H9 (cell line): ENCODE measurements around the gene CMSS1. TPM values are rescaled to one million over a fixed set of nuclear protein-coding genes. Genes with fewer than 3 reads are reported as not detected.

ENCODE experiments used
- DNase-seq: peaks from one replicate; pipeline ENCODE4 v3.0.0-alpha.2; 2017
- H2AFZ ChIP-seq: one replicate; pipeline ENCODE4 v1.6.1; 2013; ENCODE audit warnings: mild to moderate bottlenecking, low read length, control low read depth, moderate library complexity
- H2AK5ac ChIP-seq: 2 replicates; pipeline ENCODE4 v1.6.1; 2013; ENCODE audit warnings: low read length, control low read depth, mixed read lengths; ENCODE audit not compliant: insufficient read length
- H2BK120ac ChIP-seq: one replicate; pipeline ENCODE4 v1.6.1; 2013; ENCODE audit warnings: low read depth, mild to moderate bottlenecking, low read length, control low read depth, inconsistent platforms; ENCODE audit not compliant: poor library complexity, severe bottlenecking
- H2BK12ac ChIP-seq: 2 replicates; pipeline ENCODE4 v1.6.1; 2013; ENCODE audit warnings: low read length, control low read depth, mixed read lengths, low read depth; ENCODE audit not compliant: insufficient read length
- H2BK15ac ChIP-seq: 2 replicates; pipeline ENCODE4 v1.6.1; 2013; ENCODE audit warnings: low read depth, low read length, control low read depth
- H2BK20ac ChIP-seq: one replicate; pipeline ENCODE4 v1.6.1; 2013; ENCODE audit warnings: low read depth, mild to moderate bottlenecking, low read length, control low read depth, inconsistent platforms; ENCODE audit not compliant: poor library complexity, severe bottlenecking
- H2BK5ac ChIP-seq: 2 replicates; pipeline ENCODE4 v1.6.1; 2013; ENCODE audit warnings: low read length, control low read depth, mixed read lengths; ENCODE audit not compliant: insufficient read length
- H3K14ac ChIP-seq: 2 replicates; pipeline ENCODE4 v1.6.1; 2013; ENCODE audit warnings: low read length, control low read depth; ENCODE audit not compliant: insufficient read depth
- H3K18ac ChIP-seq: 2 replicates; pipeline ENCODE4 v1.6.1; 2013; ENCODE audit warnings: low read depth, mild to moderate bottlenecking, mixed read lengths, low read length, control low read depth; ENCODE audit not compliant: insufficient read length
- H3K23ac ChIP-seq: 2 replicates; pipeline ENCODE4 v1.6.1; 2013; ENCODE audit warnings: low read length, control low read depth, mixed read lengths, low read depth; ENCODE audit not compliant: insufficient read length
- H3K23me2 ChIP-seq: 2 replicates; pipeline ENCODE4 v1.6.1; 2013; ENCODE audit warnings: low read depth, mild to moderate bottlenecking, mixed read lengths, low read length, control low read depth; ENCODE audit not compliant: insufficient read length, poor library complexity, severe bottlenecking
- H3K27ac ChIP-seq: 2 replicates; pipeline ENCODE4 v1.5.1; 2013; ENCODE audit warnings: low read length, control low read depth, mixed read lengths, low read depth; ENCODE audit not compliant: insufficient read length
- H3K27me3 ChIP-seq: 2 replicates; pipeline ENCODE4 v1.6.1; 2013; ENCODE audit warnings: low read length, control low read depth, inconsistent platforms; ENCODE audit not compliant: insufficient read depth
- H3K4ac ChIP-seq: 2 replicates; pipeline ENCODE4 v1.6.1; 2013; ENCODE audit warnings: low read depth, mild to moderate bottlenecking, control low read depth, inconsistent platforms, low read length, moderate library complexity
- H3K4me1 ChIP-seq: 2 replicates; pipeline ENCODE4 v1.6.1; 2013; ENCODE audit warnings: low read length, control low read depth, inconsistent platforms; ENCODE audit not compliant: insufficient read depth
- H3K4me2 ChIP-seq: 2 replicates; pipeline ENCODE4 v1.6.1; 2013; ENCODE audit warnings: low read length, control low read depth, mixed read lengths; ENCODE audit not compliant: insufficient read length, insufficient read depth
- H3K56ac ChIP-seq: 2 replicates; pipeline ENCODE4 v1.6.1; 2013; ENCODE audit warnings: low read depth, mild to moderate bottlenecking, mixed read lengths, low read length, control low read depth; ENCODE audit not compliant: insufficient read length
- H3K79me1 ChIP-seq: 2 replicates; pipeline ENCODE4 v1.6.1; 2013; ENCODE audit warnings: low read depth, mild to moderate bottlenecking, moderate library complexity, low read length, control low read depth, inconsistent platforms; ENCODE audit not compliant: insufficient read depth, poor library complexity, severe bottlenecking
- H3K79me2 ChIP-seq: 2 replicates; pipeline ENCODE4 v1.6.1; 2013; ENCODE audit warnings: low read length, control low read depth, inconsistent platforms; ENCODE audit not compliant: insufficient read depth
- H3K9ac ChIP-seq: 2 replicates; pipeline ENCODE4 v1.6.1; 2013; ENCODE audit warnings: low read length, control low read depth, mixed read lengths; ENCODE audit not compliant: insufficient read length; ENCODE audit errors: extremely low read depth
- H3K9me3 ChIP-seq: one replicate; pipeline ENCODE4 v1.6.1; 2013; ENCODE audit warnings: low read depth, low read length, inconsistent platforms; ENCODE audit not compliant: control insufficient read depth
- H3T11ph ChIP-seq: one replicate; pipeline ENCODE4 v1.6.1; 2013; ENCODE audit warnings: mild to moderate bottlenecking, low read length, control low read depth, inconsistent platforms
- H4K20me1 ChIP-seq: one replicate; pipeline ENCODE4 v1.6.1; 2013; ENCODE audit not compliant: control insufficient read depth, insufficient read length, insufficient read depth
- H4K5ac ChIP-seq: 2 replicates; pipeline ENCODE4 v1.6.1; 2013; ENCODE audit warnings: low read depth, mild to moderate bottlenecking, mixed read lengths, low read length, control low read depth; ENCODE audit not compliant: insufficient read length
- H4K8ac ChIP-seq: replicated peaks from 2 replicates; pipeline ENCODE4 v1.6.1; 2013; ENCODE audit warnings: low read length, control low read depth, mixed read lengths, low read depth; ENCODE audit not compliant: insufficient read length
- H4K91ac ChIP-seq: 2 replicates; pipeline ENCODE4 v1.6.1; 2013; ENCODE audit warnings: low read depth, mild to moderate bottlenecking, moderate library complexity, mixed read lengths, low read length, control low read depth; ENCODE audit not compliant: insufficient read length
- H3K27ac Mint-ChIP-seq, 3 experiments: 2 replicates in 2 of 3; 3 replicates in 1 of 3; pipeline ENCODE4 v1.8.0; 2020 to 2021; ENCODE audit warnings: mixed read lengths in 3 of 3, mild to moderate bottlenecking in 1 of 3, moderate library complexity in 1 of 3
- H3K27me3 Mint-ChIP-seq: 2 replicates; pipeline ENCODE4 v1.8.0; 2021; ENCODE audit warnings: low read depth, mild to moderate bottlenecking, moderate library complexity, mixed read lengths
- H3K36me3 Mint-ChIP-seq, 3 experiments: 2 replicates in 2 of 3; 3 replicates in 1 of 3; pipeline ENCODE4 v1.8.0; 2020 to 2021; ENCODE audit warnings: low read depth in 3 of 3, mixed read lengths in 3 of 3; ENCODE audit not compliant: insufficient read depth in 1 of 3
- H3K4me1 Mint-ChIP-seq, 2 experiments: 2 replicates each; pipeline ENCODE4 v1.8.0; 2020; ENCODE audit warnings: mixed read lengths in 2 of 2
- H3K4me3 Mint-ChIP-seq, 2 experiments: 2 replicates in 1 of 2; 3 replicates in 1 of 2; pipeline ENCODE4 v1.8.0; 2020 to 2021; ENCODE audit warnings: mild to moderate bottlenecking in 2 of 2, mixed read lengths in 2 of 2, moderate library complexity in 1 of 2
- H3K9me3 Mint-ChIP-seq, 2 experiments: 2 replicates in 1 of 2; 3 replicates in 1 of 2; pipeline ENCODE4 v1.8.0; 2020; ENCODE audit warnings: mild to moderate bottlenecking in 2 of 2, mixed read lengths in 2 of 2, moderate library complexity in 1 of 2
- CTCF ChIP-seq: fragments of 200-600 bp; sonication (generic); conservative IDR thresholded peaks from 3 replicates; pipeline ENCODE4 v1.8.0; 2021; ENCODE audit warnings: antibody characterized with exemption, mild to moderate bottlenecking
- WGBS: extraction: QIAGEN DNeasy Blood & Tissue Kit; methylation state at CpG from one replicate; pipeline ENCODE4 v1.1.7; 2013; ENCODE audit warnings: missing lambda C conversion rate, low lambda C conversion rate, mixed read lengths; ENCODE audit not compliant: insufficient read length; ENCODE audit errors: extremely low coverage; 5-methylcytosine and 5-hydroxymethylcytosine counted together
- total RNA-seq: library from RNA; stranded (reverse); gene quantifications from 2 replicates; pipeline ENCODE4 v1.2.1, GENCODE V29; 2021

The CMSS1 gene
- total RNA-seq, 1 experiment from 2014 or later: 61.8 TPM

- Histone ChIP-seq H3K4me2 (no peak overlapping the region), H4K20me1 (no peaks in the 10 kb centered on the region)
Observed at GRCh38 chr3:99869621-99870020, 52.0 kb downstream of the CMSS1 start.

More at GRCh38 chr3:99869621-99870020, 52.0 kb downstream of the CMSS1 start:
- no CpG with 5 or more reads among the region's 1 CpG for WGBS
- Histone ChIP-seq H3K18ac (no peak overlapping the region), H2BK15ac (no peak overlapping the region), H2BK20ac (no peak overlapping the region), H3K14ac (no peak overlapping the region), H3K9ac (no peak overlapping the region), H2AFZ (no peak overlapping the region), H3K4ac (no peak overlapping the region), H3K23ac (no peak overlapping the region), H4K8ac (no peak overlapping the region), H4K5ac (no peak overlapping the region), H2BK120ac (no peak overlapping the region), H3K79me1 (no peaks in the 10 kb centered on the region), H3K9me3 (no peaks in the 10 kb centered on the region), H4K91ac (no peak overlapping the region), H3T11ph (no peak overlapping the region), H3K27ac (no peak overlapping the region), H3K23me2 (no peaks in the 10 kb centered on the region), H2AK5ac (no peak overlapping the region), H2BK5ac (no peak overlapping the region), H2BK12ac (no peak overlapping the region), H3K56ac (no peak overlapping the region), H3K79me2 (no peaks in the 10 kb centered on the region), H3K27me3 (peaks cover 2% of the 10 kb centered on the region; the same call in 1 of the 2 replicates), H3K4me1 (peaks cover 3% of the 10 kb centered on the region; the same call in 1 of the 2 replicates)
- Mint-ChIP-seq H3K27me3 (peaks cover 89% of the 10 kb centered on the region), H3K36me3 (no peaks in the 10 kb centered on the region), H3K27ac (no peak overlapping the region), H3K4me1 (peaks cover 4 to 6% of the 10 kb centered on the region in 2 experiments), H3K4me3 (no peak overlapping the region), H3K9me3 (no peaks in the 10 kb centered on the region)
- DNase-seq: no peak
- no peak for TF ChIP-seq CTCF
